Stimulated activated CD4-positive, alpha-beta T cell treated with anti-CD3 and anti-CD28 coated beads, TNF-alpha, amount 100 ng/mL, for 24 hours (primary cell): ENCODE data around the gene SEMA3F.

ENCODE experiments used
- DNase-seq, 3 experiments: peaks; one replicate each; pipeline ENCODE4 v3.0.0-alpha.2; 2020; ENCODE audit warnings: low read depth in 3 of 3

SEMA3F gene

DNA sequence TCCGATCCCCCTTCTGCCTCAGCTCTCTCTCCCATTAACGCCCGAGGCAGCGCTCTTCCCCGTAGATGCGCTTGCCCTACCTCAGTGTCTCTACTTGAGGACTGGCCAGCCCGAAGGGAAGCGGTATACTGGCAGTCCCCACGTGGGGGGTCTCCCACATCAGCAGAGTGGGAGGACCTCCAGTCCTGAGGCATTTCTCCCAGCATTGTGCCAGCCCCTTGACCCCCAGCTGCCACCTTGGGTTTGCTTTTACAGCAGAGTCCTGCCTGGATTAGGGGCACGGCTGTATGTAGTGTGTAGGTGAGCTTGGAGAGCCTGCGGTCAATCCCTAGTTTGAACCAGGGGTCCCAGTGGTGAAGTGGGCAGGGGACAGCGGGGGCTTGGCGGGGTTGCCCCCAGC lies 767 bp downstream of the SEMA3F start:
- no peak for DNase-seq

DNA sequence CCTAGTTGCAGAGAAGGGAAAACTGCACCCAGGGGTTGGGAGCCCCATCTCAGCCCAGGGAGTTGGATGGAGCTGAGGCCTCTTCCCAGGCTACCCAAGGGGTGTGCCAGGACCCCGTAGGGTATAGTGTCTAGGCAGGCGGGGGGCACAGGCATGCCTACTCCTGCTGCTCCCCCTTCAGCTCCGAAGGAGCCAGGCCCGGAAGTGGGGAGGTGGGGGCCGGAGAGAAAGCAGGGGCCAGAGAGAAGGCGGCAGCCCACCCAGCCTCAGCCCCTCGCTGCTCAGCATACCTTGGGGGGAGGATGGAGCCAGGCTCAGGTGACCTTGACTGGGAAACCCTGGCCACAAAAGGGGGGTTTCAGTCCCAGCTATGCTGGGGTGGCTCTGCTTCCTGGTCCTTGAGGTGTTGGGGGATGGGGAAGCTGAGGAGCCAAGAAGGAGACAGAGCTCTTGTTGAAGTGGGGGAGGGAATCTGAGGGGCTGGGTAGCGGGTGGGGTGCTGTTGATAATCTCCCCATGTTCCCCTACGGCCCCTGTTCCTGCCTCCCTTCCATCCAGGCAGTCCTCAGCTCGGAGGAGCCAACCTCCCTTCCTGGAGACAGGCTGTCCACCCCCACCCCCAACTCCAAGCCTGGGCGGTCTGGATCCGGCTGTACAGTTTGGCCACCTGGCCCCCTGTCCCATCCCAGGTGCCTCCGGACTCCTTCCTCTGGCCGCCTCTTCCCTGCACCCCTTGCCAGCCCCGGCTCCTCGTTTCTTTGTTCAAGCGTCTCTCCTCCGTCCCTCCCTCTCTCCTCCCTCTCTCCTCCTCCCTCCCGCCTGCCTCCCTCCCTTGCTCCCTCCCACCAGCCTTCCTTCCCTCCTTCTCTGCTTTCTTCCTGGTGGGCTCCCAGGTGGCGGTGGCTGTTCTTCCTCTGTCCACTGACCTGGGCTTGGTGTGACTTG lies 1.7 kb downstream of the SEMA3F start:
- DNase-seq = no peak

DNA sequence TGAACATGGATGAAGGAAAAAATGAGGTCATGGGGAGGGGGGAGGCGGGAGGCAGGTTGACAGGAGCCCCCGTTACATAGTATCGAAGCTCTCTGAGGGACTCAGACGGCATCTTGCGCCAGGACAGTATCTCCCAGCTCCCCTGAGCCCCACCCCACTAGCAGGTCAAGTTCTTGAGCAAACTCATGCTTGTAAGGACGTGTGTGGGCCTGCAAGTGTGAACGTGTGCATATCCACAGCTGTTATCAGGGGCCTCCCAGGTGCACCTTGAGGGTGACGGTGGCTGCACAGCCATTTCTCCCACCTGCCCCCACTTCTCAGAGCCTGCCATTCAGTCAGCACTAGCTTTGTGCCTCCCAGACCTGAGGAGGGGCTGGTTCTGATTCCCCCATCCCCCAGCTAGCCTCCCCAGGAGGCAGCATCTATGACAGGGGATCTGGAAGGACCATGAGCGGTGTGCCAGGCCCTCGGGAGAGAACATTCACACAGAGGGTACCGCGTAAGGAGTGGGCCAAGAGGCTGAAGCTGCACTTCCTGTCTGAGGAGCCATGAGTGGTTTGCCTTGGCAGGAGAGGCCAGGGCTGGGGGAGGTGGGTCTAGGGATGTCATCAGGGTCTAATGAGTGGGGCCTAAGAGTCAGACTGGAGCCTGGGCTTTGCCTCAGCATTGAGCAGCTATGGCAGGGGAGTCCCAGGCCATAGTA lies 2.9 kb downstream of the SEMA3F start:
- no peak for DNase-seq

DNA sequence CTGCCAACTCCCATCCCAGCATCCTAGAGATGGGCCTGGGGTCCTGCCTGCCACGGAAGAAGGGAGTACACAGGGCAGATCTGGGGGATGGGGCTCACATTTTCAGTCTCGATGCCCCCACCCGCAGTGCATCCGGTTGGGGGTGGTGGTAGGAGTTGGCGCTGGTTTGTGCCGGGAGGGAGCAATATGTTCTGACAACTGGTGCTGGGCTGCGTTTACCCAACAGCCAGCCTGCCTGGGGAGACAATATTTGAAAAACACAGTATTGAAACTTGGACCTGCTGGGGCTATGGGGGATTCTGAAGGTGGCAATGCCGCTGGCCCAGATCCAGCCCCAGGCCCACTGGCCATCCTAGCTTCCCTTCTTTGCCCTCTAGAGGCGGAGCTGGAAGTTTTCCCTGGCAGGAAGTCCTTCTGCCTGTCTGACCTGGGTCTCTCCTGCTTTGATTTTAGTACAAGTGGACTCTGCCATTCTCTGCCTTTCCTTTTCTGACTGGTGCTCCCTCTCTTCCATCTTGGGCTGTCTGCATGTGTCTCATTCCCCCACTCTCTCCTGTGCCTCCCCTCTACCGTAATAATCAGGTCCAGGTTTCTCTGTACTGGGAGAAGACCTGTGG lies 3.5 kb downstream of the SEMA3F start:
- no peak for DNase-seq

DNA sequence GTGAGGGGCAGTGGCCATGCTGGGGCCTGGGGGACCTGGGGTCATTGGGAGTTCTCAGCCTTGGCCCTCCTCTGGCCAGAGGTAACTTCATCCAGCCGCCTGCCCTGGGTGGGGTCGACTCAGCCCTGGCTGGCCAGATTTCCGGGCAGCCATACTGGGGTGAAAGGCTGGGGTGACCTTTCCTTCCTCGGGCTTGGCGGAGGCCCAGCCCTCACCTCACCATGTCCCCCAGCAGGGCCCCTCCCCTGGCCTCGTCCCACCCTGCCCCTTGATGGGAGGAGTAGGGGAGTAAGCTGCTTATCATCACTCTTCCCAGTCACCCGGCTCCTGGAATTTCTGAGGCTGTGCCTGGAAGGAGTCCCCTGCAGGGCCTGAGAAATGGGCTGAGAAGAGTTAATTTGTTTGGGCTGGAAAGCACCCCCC lies 5.4 kb downstream of the SEMA3F start:
- no peak for DNase-seq

DNA sequence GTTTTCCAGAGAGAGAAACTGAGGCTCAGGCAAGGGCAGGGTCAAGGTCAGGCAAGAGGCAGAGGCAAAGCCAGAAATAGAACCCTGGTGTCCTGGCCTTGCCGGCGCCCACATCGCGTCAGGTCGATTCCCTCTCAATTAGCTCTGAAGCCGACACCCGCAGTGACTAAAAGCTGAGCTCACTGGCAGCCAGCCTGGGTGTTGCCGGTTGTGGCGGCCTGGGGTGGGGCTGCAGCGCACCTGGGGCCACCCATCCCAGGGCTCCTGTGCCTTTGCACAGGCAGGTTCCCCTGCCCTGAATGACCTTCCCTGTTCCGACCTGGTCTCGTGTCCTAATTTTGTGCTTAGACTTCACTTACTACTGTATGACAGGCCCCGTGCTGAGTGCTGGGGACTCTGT lies 6.2 kb downstream of the SEMA3F start:
- DNase-seq = no peak

DNA sequence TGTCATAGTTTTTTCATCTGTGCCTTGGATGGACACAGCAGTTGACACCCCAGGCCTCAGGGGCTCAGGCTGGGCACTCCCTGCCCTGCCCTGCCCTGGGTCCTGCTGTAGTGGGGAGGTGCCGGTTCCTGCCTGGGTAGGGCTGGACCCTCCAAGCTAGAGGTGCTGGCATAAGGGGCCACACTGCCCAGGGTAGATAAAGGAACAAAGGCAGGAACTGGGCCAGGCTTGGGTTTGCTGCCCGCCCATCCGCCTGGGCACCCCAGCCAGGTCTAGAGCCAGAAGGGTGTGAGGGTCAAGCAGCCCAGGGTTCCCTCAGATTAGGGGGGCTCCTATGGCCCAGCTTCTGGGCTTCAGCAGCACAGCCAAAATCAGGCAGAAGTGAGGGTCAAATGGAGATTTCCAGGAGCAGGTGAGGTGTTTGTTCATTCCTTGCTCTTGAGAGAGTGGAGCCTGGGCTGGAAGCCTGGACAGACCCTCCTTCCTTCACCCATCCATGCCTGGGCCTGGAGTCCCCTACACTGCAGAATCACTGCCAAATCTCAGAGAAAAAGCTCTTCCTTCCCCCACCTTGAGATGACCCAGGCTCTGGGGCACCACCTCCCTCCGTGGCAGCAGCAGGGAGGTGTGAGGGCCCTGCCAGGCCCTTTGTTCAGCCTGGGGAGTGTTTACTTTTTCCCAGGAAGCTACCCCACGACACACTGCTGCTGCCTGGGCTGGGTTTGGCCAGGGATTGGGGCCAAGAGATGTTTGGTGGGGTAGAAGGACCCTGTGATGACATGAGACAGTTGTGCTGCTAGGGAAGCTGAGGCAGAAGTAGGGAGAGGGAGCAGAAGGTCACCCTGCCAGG lies 7.1 kb downstream of the SEMA3F start:
- no peak for DNase-seq

DNA sequence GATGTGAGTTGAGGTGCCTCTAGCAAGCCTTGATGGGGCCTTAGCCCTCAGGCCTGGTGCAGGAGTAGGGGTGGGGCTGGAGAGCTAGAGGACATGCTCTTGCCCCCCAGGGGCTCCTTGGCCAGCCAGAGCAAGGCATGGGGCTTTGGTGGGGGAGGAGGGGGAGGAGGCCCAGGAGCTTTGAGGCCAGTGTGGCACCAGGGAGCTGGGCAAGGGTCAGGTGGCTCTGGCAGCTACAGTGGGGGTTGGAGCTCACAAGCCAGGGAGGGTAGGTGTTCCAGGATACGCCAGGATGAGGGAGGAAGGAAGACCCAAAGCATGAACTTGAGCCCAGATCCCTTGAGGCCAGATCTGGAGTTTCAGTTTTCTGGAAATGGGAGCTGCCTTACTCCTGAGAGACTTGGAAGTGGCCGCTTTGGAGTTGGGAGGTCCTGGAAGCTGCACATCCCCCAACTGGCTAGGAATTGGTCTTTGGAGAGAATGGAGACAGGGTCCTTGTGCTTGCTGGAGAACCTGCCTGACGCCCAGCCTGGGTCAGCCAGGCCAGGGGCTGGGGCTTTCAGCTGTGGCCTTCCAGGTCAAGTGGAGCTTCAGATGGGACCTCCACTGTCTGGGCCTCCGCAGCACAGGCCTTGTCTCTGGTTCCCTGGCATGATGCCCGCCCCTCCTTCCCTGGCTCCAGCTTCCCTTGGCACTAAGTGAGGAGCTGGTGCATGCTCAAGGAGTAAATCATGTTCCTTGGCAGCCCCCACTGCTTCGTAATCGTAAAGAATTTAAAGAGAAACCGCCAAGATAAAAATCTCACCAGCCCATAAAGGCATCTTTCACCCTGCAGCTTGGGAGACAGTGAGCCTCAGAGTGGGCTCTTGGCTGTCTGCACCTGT lies 8.7 kb downstream of the SEMA3F start:
- DNase-seq = no peak

DNA sequence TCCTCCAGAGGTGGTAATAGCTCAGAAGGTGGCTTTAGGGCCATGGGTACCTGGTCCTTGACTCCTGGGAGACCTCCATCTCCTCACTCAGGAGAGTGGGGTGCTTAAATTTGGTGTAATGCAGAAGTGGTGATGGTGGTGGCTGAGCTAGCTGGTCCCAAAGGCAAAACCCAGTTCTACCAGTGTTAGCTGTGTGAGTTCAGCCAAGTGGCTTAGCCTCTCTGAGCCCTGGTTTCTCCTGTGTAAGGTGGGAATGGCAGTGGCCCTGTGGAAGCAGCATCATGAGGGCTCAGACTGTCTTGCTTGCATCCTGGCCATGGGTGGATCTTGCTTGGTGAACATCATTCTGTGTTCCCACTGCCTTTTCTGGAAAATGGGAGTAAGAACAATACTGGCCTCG lies 9.4 kb downstream of the SEMA3F start:
- DNase-seq = no peak

DNA sequence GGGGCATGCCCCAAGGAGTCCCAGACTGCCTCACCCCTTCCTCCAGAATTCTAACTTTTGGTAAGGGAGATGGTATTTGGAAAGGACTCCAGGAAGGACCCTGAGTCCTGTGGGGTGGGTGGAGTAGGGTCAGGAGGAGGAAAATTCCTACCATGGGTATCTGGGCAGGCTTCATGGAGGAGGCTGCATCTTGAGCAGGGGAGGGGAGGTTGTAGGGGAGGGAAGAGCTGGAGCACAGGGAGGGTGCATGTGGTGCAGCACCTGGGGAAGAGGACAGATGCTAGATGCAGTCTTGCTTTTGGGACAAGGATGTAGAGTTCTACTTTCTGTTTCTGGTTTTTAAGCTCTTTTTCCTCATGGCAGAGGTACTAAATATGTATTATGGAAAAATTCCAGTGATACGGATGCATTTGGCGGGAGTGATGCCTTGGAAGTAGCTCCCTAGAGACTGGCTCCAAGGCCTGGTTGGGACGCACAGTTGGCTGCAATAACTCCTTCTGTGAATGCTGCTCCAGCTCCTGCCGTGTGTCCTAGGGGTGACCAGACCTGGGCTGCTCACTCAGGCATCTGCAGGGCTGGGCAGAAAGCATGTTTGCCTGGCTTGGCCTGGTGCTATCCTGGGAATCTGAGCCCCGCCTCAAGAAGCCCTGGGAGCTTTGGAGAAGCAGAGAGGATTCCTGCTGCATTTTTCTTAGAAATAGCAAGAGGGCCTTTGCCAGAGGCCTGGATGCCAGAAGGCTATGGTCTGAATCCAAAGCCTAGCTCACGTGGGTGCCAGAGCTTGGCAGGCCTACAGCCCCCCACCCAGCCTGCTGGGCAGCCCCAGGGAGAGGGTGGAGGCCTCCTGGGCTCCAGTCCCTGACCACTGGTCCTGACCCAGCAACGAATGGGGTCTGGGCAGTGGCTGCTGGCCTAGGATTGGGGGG lies 10.1 kb downstream of the SEMA3F start:
- no peak for DNase-seq

DNA sequence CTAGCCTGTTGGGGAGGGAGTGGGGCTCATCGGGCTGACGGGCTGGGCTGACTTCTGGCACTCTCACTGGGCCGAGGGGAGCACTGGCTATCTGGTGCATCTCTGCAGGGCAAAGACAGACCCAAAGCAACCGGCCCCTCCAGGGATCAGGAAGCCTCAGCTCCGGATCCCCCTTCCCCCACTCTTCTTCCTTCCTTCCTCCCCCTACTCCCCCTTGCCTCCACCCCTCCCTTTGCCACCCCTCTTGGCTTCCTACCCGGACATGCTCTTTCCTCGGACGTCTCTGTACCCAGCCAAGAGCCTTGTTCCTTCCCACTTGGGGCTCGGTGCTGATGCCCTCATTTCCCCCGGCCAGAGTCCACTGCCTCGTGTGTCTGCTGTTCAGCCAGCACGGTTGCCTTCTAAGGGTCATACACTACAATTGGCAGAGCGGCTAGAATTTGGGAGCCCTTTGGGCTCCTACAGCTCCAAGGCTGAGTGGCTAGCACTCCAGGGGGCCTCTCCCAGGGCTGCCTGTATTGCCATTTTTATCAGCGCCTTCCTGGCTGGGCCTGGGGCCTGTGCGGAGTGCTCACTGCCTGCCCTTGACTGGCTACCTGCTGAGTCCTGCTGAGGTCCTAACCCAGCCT lies 10.9 kb downstream of the SEMA3F start:
- DNase-seq = no peak

DNA sequence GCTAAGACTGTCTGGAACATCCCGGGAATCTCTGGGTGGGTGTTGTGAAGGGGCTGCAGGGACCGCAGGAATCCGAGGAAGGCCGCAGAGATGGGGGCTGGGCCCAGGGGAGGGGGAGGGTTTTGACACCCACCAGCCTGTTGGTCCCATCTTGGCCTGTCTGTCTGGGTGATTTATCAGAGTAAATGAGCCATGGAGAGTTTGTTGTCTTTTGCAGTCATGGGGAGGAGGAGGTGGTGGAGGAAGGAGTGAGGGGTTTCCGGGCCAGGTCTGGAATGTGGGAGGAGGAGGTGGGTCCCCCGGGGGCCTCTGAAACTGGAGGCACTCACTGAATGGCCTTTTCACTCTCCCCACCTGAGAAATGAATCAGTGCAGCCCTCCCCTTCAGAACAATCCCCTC lies 11.5 kb downstream of the SEMA3F start:
- DNase-seq = no peak

DNA sequence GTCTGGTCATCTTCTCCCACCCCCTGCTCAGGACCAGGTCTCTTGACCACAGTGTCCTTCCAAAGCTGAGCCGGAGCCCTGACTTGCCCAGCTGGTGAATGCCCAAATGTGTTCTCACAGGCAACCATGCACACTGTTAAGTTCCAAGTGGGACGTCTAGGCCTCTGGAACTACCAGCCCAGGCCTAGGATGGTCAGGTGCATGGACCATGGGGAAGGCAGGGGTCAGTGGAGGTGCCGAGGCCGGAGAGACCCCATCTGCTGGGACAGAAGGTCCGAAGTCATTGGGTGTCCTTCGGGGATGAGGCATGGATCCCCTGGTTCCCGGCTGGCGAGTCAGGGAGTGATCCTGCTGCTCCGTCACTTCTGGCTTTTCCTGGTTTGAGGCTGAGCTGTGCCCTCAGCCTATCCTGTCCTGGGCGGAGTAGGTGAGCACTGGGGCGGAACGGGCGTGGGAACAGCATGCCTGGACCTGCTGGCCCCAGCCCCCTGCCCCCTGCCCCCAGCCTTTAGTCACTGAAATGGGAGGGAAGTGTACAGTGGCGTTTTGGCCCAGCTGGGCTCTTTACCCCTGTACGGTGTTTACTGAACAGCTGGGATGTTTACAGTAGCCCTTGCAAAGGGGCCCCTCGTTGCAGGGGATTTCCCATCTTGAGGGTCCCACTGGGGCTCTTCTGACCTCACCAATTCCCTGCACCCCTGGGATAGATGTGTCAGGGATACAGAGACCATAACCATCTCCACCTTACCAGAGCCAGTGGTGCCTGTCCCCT lies 12.1 kb downstream of the SEMA3F start:
- DNase-seq = no peak

DNA sequence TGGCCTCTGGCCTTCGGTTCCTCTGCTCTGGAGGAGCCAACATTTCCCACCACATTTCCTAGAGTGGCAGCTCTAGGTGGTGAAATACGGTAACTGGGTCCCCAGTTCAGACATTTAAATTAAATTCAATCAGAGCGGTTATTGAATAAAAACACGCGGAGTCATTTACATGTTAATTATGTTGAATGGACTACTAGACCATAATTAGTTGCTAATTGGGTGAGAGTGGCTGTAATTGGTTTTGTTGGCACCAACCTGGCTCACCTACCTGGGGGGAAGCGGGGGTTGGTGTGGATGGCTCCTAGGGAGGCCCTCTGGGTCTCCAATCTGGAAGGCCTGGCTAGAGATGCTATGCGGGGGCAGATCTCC lies 12.7 kb downstream of the SEMA3F start:
- DNase-seq = no peak

DNA sequence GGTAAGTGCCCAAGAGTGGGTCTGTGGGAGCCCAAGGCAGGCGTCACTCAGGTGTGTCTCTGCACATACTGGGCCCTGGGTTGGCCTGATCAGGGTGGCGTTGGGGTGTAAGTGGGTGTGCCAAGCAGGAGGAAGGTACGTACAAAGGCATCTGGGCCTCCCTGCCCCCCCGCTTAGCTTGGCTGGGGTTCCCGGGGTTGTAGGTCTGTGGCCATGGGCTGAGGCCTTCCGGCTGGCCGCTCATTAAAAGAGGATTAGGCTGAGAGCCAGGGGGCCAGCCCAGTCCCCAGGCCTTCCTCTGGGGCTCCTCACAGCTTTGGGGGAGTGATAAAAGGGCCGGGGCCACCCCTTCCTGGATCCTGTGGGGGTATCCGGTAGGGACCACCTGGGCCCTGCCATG lies 13.3 kb downstream of the SEMA3F start:
- DNase-seq = no peak

DNA sequence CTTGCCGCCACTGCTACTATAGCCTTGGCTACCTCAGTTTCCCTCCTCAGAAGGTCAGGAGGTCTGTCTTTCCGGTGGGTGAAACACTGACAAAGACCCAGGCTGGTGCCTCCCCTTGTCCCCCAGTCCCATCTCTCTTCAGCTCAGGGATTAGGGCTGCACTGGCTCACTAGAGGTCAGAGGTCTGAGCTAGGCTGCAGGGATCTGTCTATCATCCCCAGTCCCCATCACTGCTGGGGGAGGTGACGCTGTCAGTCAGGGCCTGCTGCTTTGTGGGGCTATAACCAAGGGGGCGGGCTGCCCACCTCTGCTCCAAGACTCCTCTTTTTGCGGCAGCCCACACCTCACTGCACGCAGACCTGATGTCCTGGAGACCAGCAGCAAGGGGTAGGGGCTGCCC lies 13.7 kb downstream of the SEMA3F start:
- DNase-seq = no peak

DNA sequence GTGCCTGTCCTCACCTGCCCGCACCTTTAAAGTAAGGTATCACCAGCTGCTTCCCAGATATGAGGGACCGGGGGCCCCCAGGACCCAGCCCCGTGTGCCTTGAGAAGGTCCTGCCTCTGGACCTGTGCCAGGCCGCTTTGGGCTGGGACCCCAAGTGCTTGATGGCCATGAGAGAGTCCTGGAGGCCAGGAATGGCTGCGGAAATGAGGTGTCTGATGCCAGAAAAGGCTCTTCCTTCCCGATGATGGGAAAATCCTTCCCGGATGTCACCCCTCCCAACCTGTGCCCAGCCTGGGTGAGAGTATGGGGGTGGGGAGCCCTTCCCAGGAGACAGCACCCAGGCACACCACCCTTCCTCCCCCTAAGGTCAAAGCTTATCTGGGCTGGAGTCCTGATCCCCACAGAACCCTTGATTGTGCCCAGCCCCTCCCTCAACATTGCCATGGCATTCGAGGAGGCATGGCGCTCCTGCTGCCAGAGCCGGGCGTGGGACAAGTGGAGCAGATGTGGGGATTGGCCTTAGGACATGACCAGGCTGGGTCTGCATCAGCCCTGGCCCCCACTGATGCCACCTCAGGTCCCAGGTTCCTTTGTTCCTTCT lies 14.2 kb downstream of the SEMA3F start:
- no peak for DNase-seq

DNA sequence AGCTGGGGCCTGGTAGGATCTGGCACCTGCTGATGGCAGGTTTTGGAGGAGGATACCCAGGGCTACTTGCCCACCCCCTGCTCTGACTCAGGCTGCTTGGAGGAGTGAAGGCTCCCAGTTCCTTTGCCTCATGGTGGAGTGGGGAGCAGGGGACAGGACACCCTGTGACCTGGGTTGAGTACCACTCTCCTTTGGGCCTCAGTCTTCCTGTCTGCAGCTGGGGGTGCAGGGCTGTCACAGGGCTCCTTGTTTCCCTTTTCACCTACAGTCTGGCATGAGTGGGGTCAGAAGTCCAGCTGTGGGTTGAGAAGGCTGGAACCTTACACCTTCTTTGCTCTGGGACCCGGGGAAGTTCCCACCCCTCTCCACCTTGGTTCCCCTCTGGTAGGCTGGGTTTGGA lies 14.7 kb downstream of the SEMA3F start:
- DNase-seq = no peak
